GM18517 (cell line): ENCODE data around the gene MITD1.
A peak's percentile ranks its signal among the peaks of the same experiment; 100 is the strongest.
"Not testable (repeated sequence)": the region's sequence is repeated elsewhere in the genome, so short reads cannot be mapped to it uniquely, and the experiment has no call there.

ENCODE experiments used
- ATAC-seq: cut with Tn5 transposase; IDR thresholded peaks from one replicate; pipeline ENCODE4 v1.9.1; 2021; ENCODE audit warnings: mild to moderate bottlenecking, moderate library complexity; ENCODE audit not compliant: unreplicated experiment

MITD1 gene

GRCh38 chr2:99180755-99181623 lies at the start of gene MITD1, which contains the start of gene MRPL30:
Gene MITD1, minus strand, starts transcription at chr2:99181058. Its CDS starts 77 bp downstream, at chr2:99180981.
Gene MRPL30, plus strand, starts transcription at chr2:99181184. Its CDS starts 5,020 bp downstream, at chr2:99186204.
- ATAC-seq, result peak; percentile 95

GRCh38 chr2:99217929-99218501 lies 37.2 kb upstream of the MITD1 start:
- no peak for ATAC-seq

DNA sequence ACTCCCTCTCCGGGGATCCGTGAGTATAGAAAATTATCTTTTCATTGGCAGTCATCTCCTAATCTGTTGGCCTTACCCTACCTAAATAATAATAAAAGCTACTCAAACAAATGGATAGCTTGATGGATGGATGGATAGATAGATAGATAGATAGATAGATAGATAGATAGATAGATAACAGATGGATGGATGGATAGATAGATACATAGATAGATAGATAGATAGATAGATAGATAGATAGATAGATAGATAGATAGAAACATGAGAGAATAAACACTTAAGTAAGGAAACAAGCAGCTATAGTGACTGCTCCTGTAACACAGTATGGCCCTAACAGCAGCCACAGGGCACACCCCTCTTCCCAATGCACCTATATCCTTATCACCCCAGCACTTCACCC lies 35.2 kb upstream of the MITD1 start:
- no peak for ATAC-seq

DNA sequence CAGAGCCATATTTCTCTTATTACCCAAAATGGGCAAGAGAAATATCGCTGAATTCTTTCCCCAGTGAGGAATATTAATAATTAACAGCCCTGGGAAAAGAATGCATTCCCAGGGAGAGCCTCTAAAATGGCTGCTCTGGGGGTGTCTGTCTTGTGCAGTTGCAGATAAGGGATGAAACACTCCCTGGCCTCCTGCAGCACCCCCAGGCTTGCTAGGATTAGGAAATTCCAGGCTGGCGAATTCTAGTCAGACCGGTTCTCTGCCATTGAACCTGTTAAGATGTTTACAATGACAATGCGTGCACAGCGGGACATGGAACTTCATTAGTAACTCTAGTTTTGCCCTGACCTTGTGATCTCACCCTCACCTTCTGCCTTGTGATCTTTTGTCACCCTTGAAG lies 24.6 kb upstream of the MITD1 start:
- no peak for ATAC-seq

- no peak for ATAC-seq
These were observed 21.3 kb upstream of the MITD1 start for GRCh38 chr2:99201959-99202678.

- ATAC-seq, result no peak
These were observed 19.4 kb upstream of the MITD1 start for GRCh38 chr2:99200076-99200800.

- ATAC-seq, result no peak
These were observed 17.4 kb upstream of the MITD1 start for GRCh38 chr2:99198103-99198841.

DNA sequence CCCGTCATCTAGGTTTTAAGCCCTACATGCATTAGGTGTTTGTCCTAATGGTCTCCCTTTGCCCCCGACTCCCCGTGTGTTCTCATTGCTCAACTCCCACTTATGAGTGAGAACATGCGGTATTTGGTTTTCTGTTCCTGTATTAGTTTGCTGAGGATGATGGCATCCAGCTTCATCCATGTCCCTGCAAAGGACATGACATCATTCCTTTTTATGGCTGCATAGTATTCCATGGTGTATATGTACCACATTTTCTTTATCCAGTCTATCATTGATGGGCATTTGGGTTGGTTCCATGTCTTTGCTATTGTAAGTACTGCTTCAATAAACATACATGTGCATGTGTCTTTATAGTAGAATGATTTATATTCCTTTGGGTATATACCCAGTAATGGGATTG lies 11.5 kb upstream of the MITD1 start:
- not testable (repeated sequence) for ATAC-seq

DNA sequence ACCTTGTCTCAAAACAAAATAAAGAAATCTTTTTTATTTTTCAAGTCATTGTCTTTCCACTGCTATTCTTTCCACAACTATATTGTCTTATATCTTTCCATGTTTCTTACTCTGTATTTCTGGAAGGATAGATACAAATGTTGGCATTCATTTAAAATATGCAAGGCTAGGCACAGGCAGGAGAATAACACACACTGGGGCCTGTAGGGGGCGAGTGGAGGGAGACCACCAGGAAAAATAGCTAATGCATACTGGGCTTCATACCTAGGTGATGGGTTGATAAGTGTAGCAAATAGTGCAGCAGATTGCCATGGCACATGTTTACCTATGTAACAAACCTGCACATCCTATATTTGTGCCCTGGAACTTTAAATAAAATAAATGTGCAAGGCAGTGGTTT lies 9.7 kb upstream of the MITD1 start:
- ATAC-seq, result no peak

- ATAC-seq, result no peak
These were observed 7.5 kb upstream of the MITD1 start for GRCh38 chr2:99188357-99188756.

DNA sequence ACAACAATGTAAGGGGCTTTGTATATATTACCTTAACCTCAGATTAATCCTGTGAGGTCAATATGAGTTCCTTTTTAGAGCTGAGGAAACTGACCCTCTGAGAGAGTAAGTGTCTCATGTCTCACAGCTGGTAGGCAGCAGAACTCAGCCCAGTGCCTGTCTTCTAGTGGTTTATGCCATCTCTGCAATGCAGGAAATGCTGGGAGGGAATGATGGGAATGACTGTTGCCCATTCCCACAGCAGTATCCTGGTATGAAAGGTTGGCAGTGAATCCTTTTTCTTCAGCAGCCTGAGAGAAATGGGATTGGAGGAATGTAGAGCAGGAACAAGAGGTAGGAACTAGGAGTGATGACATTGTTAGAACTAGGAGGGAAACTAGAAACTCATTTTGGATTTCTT lies 6.2 kb upstream of the MITD1 start:
- no peak for ATAC-seq

GRCh38 chr2:99184811-99185210 lies 4.0 kb upstream of the MITD1 start:
- no peak for ATAC-seq

GRCh38 chr2:99183025-99183424 lies 2.2 kb upstream of the MITD1 start:
- ATAC-seq, result no peak

DNA sequence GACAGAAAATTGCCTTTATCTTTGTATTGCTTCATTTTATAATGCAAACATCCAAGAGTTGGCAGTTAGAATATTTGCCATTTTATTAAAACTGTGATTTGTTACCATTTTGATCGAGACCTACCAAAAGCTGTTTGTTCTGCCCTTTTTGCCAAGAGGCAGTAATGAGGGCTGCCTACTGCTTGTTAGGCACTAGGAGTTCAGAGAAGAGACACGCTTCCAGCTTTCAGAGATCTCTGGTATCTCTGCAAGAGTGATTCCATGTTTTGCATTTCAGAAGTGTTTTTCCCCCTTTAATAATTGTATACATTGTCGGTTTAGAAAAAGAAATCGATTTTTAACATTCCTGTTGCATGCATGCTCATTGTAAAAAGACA lies 754 bp upstream of the MITD1 start:
- no peak for ATAC-seq

- ATAC-seq, result no peak
These were observed 9.3 kb downstream of the MITD1 start for GRCh38 chr2:99171377-99172140.

GRCh38 chr2:99169534-99169933 lies 11.3 kb downstream of the MITD1 start:
- ATAC-seq, result no peak

DNA sequence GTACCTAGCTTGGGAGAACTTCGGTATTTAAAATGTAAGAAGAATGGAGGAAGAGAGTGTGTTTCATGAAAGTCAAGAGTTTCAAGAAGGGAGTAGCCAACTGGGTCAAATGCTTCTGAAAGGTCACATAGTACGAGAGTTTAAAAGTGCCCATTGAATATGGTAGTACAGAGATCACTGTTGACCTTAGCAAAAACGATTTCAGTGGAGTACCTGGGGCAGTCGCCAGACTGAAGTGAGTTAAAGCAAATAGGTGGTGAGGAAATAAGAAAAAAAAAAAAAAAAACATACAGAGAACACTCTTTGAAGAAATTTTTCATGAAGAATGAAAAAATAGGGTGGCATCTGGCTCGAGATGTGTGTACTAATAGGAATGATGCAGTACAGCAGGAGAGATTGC lies 14.6 kb downstream of the MITD1 start:
- ATAC-seq, result no peak

- no peak for ATAC-seq
These were observed 21.3 kb downstream of the MITD1 start for GRCh38 chr2:99159594-99159993.

DNA sequence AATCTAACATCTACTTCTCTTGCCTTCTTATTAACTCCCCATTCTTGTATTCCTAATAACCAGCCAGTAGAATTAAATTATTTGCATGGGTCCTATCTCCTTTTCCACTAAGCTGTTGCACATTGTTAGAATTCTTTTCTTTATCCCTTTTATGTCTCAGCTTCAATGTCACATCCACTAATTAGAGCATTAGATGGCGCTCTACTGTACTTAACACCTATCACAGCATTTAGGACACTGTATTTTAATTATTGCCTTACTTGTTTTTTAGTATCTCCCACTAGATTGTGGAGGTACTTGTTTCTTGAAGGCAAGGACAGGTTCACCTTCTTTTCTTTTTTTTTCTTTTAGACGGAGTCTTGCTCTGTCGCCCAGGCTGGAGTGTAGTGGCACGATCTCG lies 22.3 kb downstream of the MITD1 start:
- ATAC-seq, result no peak

GRCh38 chr2:99156891-99157290 lies 24.0 kb downstream of the MITD1 start:
- no peak for ATAC-seq
